Activated CD4-positive, alpha-beta T cell treated with anti-CD3 and anti-CD28 coated beads, Interleukin-10, Interleukin-2, amounts not matched to agents 100 ng/mL and 50 ng/mL, durations not matched to agents 16 hours and 8 hours (primary cell): ENCODE measurements around the gene COX7A2.

Experiments used
- DNase-seq: peaks from one replicate; pipeline ENCODE4 v3.0.0-alpha.2; 2020

COX7A2 gene

GRCh38 chr6:75196081-75196687 lies 47.4 kb downstream of the COX7A2 start:
- DNase-seq, result no peak

- DNase-seq, result no peak
These were observed 55.2 kb downstream of the COX7A2 start for GRCh38 chr6:75188221-75188925.
